Prostate gland (tissue), 2 donors: ENCODE results near the gene COL16A1. TPM values are rescaled to one million over a fixed set of nuclear protein-coding genes. Genes with fewer than 3 reads are reported as not detected.

ENCODE experiments used
- DNase-seq: peaks from one replicate; pipeline ENCODE4 v3.0.0-alpha.2; 2019; ENCODE audit warnings: low spot score
- H3K27ac ChIP-seq, 2 donors: fragments of 200-600 bp; sonication (generic); 2 replicates each; pipeline ENCODE4 v1.5.1; 2017 to 2019
- H3K27me3 ChIP-seq: fragments of 200-600 bp; sonication (generic); replicated peaks from 2 replicates; pipeline ENCODE4 v1.5.1; 2019; ENCODE audit not compliant: insufficient read depth
- H3K36me3 ChIP-seq, 2 donors: fragments of 200-600 bp; sonication (generic); 1 replicate in 1 of 2; 2 replicates in 1 of 2; pipeline versions ENCODE4 v1.5.1 to v1.8.1; 2017 to 2019
- H3K4me1 ChIP-seq: fragments of 200-600 bp; sonication (generic); replicated peaks from 2 replicates; pipeline ENCODE4 v1.5.1; 2019
- H3K4me3 ChIP-seq, 2 donors: fragments of 200-600 bp; sonication (generic); 2 replicates each; pipeline ENCODE4 v1.5.1; 2017 to 2019
- H3K9me3 ChIP-seq: fragments of 200-600 bp; sonication (generic); 2 replicates; pipeline ENCODE4 v1.5.1; 2017
- POLR2A ChIP-seq: fragments of 450-650 bp; IDR thresholded peaks from one replicate; pipeline ENCODE4 v1.6.1; 2016; ENCODE audit warnings: antibody characterized with exemption, mild to moderate bottlenecking
- POLR2AphosphoS5 ChIP-seq: sonication (generic); formaldehyde crosslinking; IDR thresholded peaks from one replicate; pipeline ENCODE4 v1.6.1; 2017; ENCODE audit warnings: antibody characterized with exemption
- WGBS: methylation state at CpG from one replicate; pipeline ENCODE4 v1.1.5; 2018; 5-methylcytosine and 5-hydroxymethylcytosine counted together
- intact Hi-C: fragments of 100-400 bp; cut with DNase I; formaldehyde crosslinking; loops from one replicate; pipeline ENCODE4 v1.14.2; 2022
- total RNA-seq, 2 donors: library from RNA; depleted of rRNA; stranded (reverse); fragments of >200 nt; gene quantifications; one replicate each; pipeline ENCODE4 v1.1.0, GENCODE V29; 2016
- TF ChIP-seq, protein P1 (sequence below), 4 experiments: fragments of 200-600 bp in 2 of 4; fragments of 450-650 bp in 2 of 4; sonication (generic) in 2 of 4; IDR thresholded peaks; 1 replicate in 3 of 4; 2 replicates in 1 of 4; pipeline ENCODE4 v1.5.1; 2016 to 2019; ENCODE audit warnings: antibody characterized with exemption in 4 of 4, mild to moderate bottlenecking in 2 of 4, moderate library complexity in 2 of 4

COL16A1 gene
- total RNA-seq, 2 donors from 2014 or later: 45.3 to 89.4 TPM

DNA sequence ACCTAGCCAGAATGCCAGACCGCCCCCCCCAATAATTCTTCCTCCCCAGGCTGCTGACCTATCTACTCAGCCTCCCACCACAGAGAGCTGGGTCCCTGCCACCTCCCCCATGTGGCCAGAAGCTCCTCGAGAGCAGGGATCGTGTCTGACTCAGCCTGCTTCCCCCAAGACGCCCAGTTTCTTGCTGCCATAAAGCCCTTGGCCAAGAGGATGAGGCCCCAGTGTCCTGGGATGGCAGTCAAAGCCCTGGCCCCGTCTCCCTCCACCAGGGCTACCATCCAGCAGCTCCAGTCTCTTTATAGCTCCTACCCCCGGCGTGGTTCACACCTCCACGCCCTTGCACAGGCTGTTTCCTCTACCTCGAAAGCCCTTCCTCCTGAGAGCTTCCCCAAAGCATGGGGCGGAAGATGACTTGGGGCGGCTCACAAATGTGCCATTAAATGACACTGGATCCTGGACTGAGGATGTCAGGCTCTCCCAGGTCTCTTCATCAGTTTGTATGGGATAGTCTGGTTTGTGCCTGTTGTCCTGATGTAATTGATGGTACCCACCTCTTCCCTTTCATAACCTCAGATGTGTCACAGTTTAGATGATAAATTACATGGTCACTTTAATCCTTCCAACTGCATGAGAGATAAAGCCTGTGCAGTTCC is 47.2 kb upstream of the COL16A1 start:
- DNase-seq: no peak
- Histone ChIP-seq H3K27ac (no peak overlapping the region), H3K4me1 (no peaks in the 10 kb centered on the region), H3K4me3 (no peak overlapping the region), H3K27me3 (no peaks in the 10 kb centered on the region), H3K9me3 (no peaks in the 10 kb centered on the region), H3K36me3 (no peaks in the 10 kb centered on the region)
- TF ChIP-seq POLR2AphosphoS5 (no peak), POLR2A (no peak)
- TF ChIP-seq, protein P1, sequence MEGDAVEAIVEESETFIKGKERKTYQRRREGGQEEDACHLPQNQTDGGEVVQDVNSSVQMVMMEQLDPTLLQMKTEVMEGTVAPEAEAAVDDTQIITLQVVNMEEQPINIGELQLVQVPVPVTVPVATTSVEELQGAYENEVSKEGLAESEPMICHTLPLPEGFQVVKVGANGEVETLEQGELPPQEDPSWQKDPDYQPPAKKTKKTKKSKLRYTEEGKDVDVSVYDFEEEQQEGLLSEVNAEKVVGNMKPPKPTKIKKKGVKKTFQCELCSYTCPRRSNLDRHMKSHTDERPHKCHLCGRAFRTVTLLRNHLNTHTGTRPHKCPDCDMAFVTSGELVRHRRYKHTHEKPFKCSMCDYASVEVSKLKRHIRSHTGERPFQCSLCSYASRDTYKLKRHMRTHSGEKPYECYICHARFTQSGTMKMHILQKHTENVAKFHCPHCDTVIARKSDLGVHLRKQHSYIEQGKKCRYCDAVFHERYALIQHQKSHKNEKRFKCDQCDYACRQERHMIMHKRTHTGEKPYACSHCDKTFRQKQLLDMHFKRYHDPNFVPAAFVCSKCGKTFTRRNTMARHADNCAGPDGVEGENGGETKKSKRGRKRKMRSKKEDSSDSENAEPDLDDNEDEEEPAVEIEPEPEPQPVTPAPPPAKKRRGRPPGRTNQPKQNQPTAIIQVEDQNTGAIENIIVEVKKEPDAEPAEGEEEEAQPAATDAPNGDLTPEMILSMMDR (IDR thresholded peaks at IDR 0.05): no peak
- intact Hi-C loops: no loop called here
- WGBS: 57% methylated on average over 11 of the region's 11 CpGs

DNA sequence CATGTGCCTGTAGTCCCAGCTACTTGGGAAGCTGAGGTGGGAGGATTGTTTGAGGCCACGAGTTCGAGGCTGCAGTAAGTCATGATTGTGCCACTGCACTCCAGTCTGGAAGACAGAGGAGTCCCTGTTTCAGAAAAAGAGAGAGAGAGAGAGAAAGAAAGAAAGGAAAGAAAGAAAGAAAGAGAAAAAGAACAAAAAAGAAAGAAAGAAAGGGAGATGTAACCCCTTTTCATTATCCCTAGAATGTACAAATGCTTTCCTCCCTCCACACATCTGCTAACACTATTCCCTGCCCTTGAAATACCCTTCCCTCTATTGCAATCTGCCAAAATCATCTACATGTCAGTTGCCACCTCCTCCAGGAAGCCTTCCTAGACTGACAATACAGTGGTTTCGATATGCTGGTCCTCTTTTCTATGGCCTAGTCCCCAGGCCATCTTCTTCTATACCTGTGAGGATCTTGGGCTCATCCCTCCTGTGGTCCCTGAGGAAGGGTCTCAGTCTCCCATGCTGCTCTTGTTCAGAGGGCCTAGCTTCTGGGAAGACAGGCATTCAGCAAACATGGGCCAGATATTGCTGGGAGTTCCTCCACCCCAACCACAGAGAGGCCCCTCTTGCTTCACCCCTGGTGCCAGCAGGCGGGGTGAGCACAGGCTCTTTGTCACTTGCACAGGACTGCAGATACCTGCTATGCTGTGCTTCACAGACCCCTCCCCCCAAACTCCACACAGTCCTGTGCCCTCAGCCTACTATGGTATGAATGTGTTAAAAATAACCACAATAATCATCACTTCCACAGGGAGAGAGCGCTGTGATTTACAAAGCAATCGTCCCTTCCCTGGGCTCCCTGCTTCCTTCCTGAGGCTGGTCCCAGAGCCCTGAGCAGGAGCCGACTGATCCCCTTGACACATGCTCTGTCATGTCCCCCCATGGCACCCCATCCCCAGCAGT is 46.2 kb upstream of the COL16A1 start:
- no peaks in the 10 kb centered on the region for H3K4me1 ChIP-seq
- no peaks in the 10 kb centered on the region for H3K36me3 ChIP-seq
- no peak overlapping the region for H3K27ac ChIP-seq
- H3K4me3 ChIP-seq: no peak overlapping the region
- no peak for DNase-seq
- H3K27me3 ChIP-seq: no peaks in the 10 kb centered on the region
- 79% methylated on average over 7 of the region's 7 CpGs for WGBS
- intact Hi-C loops: no loop called here
- H3K9me3 ChIP-seq: no peaks in the 10 kb centered on the region
- no peak for TF ChIP-seq POLR2A
- no peak for TF ChIP-seq POLR2AphosphoS5
- TF ChIP-seq, protein P1 (IDR thresholded peaks at IDR 0.05): no peak

DNA sequence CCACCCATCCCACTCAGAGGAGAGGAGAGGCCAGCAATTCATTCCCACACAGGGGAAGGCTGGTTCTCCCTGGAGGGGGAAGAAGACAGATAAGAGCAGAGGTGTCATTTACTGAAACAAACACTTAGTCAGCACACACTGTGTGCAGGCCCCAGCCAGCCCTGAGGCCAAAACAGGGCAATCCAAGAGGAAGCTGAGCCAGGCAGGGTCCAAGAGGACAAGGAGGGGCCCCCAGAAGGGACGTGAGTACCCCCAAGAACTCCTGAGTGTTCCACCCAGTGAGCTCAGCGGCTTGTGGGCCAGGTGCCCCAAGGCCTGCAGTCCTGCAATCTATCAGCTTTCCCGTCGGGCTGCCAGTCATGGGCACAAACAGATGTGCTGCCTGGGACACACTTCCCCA is 44.5 kb upstream of the COL16A1 start:
- Histone ChIP-seq H3K4me1 (no peaks in the 10 kb centered on the region), H3K27ac (no peak overlapping the region), H3K9me3 (no peaks in the 10 kb centered on the region), H3K36me3 (no peaks in the 10 kb centered on the region), H3K27me3 (no peaks in the 10 kb centered on the region), H3K4me3 (no peak overlapping the region)
- WGBS: 68% methylated on average over 4 of the region's 4 CpGs
- no peak for DNase-seq
- TF ChIP-seq, protein P1 (IDR thresholded peaks at IDR 0.05): no peak
- TF ChIP-seq POLR2AphosphoS5: no peak
- no peak for TF ChIP-seq POLR2A
- intact Hi-C loops: no loop called here

DNA sequence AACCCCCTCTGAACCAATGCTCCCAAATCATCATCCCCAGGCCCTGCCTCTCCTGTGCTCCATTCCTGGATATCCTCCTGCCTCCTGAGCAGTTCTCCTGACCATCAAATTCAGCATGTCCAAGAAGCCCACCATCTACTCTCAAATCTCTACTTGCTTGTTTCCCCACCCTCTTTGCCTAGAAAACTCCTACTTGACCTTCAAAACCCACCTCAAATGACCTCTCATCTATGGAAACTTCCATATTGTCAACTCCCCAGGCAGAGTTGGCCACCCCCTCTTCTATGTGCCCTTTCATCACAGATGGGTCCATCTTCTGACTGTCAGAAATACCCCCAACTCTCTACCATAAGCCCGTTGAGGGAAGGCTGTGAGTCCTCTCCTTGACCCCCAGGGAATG is 43.5 kb upstream of the COL16A1 start:
- intact Hi-C loops: no loop called here
- H3K27ac ChIP-seq: no peak overlapping the region
- no peak overlapping the region for H3K4me3 ChIP-seq
- DNase-seq: no peak
- no peaks in the 10 kb centered on the region for H3K4me1 ChIP-seq
- no peaks in the 10 kb centered on the region for H3K27me3 ChIP-seq
- no peaks in the 10 kb centered on the region for H3K36me3 ChIP-seq
- TF ChIP-seq, protein P1 (IDR thresholded peaks at IDR 0.05): no peak
- no peak for TF ChIP-seq POLR2AphosphoS5
- WGBS: 92% methylated on average over 1 of the region's 1 CpG
- H3K9me3 ChIP-seq: no peaks in the 10 kb centered on the region
